Measurements from ENCODE around the gene CSF2RB. TPM values are rescaled to one million over a fixed set of nuclear protein-coding genes. Genes with fewer than 3 reads are reported as not detected.

CSF2RB gene
- total RNA-seq, 1 donor from 2014 or later = 152 TPM

DNA sequence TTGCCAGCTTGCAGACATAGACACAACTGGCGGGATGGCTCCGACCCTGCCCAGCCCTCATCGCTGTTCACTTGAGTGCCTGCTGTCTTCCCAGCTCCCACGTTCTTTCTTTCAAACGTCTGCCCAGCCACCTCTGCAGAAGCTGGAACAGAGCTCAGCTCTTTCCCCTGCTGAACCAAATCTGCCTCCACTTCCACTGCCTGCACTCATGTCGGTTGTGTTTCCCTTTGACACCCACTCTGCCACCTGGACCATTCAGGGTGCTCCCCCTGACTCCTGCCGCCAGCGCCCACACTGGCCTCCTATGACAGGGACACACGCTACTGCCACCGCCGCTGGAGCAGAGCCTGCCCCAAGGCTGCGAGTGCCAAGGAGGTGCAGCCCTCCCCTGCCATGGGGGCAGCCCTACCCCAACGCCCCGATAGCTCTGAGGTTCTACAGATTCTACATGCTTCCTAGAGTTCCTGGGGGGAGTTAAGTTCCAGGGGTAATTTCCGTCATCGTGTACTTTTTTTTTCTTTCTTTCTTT is 67.9 kb downstream of the CSF2RB start:
- Mint-ChIP-seq H3K4me1 (peaks cover 12% of the 10 kb centered on the region), H3K9me3 (peaks cover 10% of the 10 kb centered on the region), H3K27me3 (peaks cover 28% of the 10 kb centered on the region), H3K27ac (no peak overlapping the region), H3K4me3 (no peak overlapping the region), H3K36me3 (ENCODE audit: low read depth) (peaks cover 2% of the 10 kb centered on the region)
- POLR2A ChIA-PET = interaction anchor here (1.0 to 1.1 kb wide), 2 partner anchors 120 to 194 kb away, joined by 3 to 7 read pairs; no protein-coding TSS in a partner anchor
- ATAC-seq (ENCODE audit: low read depth) (no peak), DNase-seq (no peak)
- CTCF ChIA-PET = interaction anchor here (1.4 to 7.0 kb wide), 4 partner anchors 14 to 429 kb away, joined by 3 to 60 read pairs (median 6); no protein-coding TSS in a partner anchor
- TF ChIP-seq, protein P1, sequence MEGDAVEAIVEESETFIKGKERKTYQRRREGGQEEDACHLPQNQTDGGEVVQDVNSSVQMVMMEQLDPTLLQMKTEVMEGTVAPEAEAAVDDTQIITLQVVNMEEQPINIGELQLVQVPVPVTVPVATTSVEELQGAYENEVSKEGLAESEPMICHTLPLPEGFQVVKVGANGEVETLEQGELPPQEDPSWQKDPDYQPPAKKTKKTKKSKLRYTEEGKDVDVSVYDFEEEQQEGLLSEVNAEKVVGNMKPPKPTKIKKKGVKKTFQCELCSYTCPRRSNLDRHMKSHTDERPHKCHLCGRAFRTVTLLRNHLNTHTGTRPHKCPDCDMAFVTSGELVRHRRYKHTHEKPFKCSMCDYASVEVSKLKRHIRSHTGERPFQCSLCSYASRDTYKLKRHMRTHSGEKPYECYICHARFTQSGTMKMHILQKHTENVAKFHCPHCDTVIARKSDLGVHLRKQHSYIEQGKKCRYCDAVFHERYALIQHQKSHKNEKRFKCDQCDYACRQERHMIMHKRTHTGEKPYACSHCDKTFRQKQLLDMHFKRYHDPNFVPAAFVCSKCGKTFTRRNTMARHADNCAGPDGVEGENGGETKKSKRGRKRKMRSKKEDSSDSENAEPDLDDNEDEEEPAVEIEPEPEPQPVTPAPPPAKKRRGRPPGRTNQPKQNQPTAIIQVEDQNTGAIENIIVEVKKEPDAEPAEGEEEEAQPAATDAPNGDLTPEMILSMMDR (IDR thresholded peaks at IDR 0.05) = no peak
- intact Hi-C loops (cut with micrococcal nuclease) = no loop called here

DNA sequence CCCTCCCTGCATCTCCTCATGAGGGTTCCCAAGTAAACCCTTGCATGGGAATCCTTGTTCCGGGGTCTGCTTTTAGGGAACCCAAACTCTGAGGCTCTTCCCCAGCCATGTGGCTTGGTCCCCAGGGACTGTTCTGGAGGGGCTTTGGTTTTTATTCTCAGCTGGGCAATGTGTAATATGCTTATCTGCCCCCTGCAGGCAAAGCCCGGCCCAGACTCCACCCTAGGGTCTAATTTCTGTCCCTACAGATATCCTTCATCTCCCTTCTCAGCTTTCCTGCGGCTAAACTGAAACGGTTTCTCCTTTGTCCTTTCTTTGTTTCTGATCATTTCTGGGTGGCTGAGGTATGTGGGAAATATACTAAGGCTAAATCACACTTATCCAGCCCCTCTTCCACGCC is 68.7 kb downstream of the CSF2RB start:
- Mint-ChIP-seq H3K9me3 (peaks cover 14% of the 10 kb centered on the region), H3K4me1 (peaks cover 10% of the 10 kb centered on the region), H3K4me3 (no peak overlapping the region), H3K27ac (no peak overlapping the region), H3K36me3 (ENCODE audit: low read depth) (peaks cover 2% of the 10 kb centered on the region), H3K27me3 (peaks cover 28% of the 10 kb centered on the region)
- ChIA-PET POLR2A (interaction anchor here (1.0 kb wide), 1 partner anchor 195 kb away, joined by 7 read pairs; no protein-coding TSS in a partner anchor), CTCF (interaction anchor here (1.4 to 2.1 kb wide), 3 partner anchors 15 to 430 kb away, joined by 3 to 7 read pairs (median 4); no protein-coding TSS in a partner anchor)
- TF ChIP-seq, protein P1 (IDR thresholded peaks at IDR 0.05) = no peak
- no peak for ATAC-seq (ENCODE audit: low read depth)
- intact Hi-C loops (cut with micrococcal nuclease) = no loop called here
- no peak for DNase-seq

DNA sequence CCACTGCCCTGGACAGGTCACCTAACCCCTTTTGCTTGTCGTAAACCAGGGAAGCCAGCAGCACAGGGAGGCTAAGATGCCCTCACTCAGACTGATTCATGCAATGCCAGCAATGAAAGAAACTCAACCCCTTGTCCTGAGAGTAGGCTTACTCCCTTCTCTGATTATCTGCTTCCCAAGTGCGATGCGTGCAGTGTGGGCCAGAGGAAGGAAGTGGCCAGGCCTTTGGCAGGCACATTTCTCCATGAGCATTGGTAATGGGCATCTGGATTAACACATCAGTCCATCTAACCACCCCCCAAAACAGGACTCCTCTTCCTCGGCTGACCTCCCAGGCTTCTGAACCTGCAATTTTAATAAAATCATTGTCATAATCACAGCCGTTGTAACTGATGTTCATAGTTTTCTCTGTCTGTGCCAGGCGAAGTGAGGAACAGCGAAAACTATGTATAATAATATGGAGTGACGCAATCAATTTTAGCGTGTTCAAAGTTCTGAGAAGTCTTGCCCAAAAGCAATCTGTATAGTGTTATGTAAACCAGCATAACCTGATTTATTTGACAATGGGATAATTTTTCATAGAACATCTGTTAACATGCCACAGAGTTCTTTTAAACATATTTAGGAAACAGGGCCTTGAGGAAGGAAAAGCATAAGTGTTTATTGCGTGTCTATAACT is 71.9 kb downstream of the CSF2RB start:
- no peak for ATAC-seq (ENCODE audit: low read depth)
- Mint-ChIP-seq H3K36me3 (ENCODE audit: low read depth) (peaks cover 2% of the 10 kb centered on the region), H3K4me1 (no peaks in the 10 kb centered on the region), H3K4me3 (no peak overlapping the region), H3K27ac (no peak overlapping the region), H3K27me3 (peaks cover 46% of the 10 kb centered on the region), H3K9me3 (peaks cover 14% of the 10 kb centered on the region)
- TF ChIP-seq, protein P1 (IDR thresholded peaks at IDR 0.05) = no peak
- POLR2A ChIA-PET = no interaction called here
- CTCF ChIA-PET = no interaction called here
- DNase-seq = no peak
- intact Hi-C loops (cut with micrococcal nuclease) = no loop called here

- TF ChIP-seq, protein P1 (IDR thresholded peaks at IDR 0.05) = no peak
- DNase-seq (no peak), ATAC-seq (ENCODE audit: low read depth) (no peak)
- H3K4me1 Mint-ChIP-seq = no peaks in the 10 kb centered on the region
- peaks cover 14% of the 10 kb centered on the region for H3K9me3 Mint-ChIP-seq
- H3K36me3 Mint-ChIP-seq (ENCODE audit: low read depth) = peaks cover 2% of the 10 kb centered on the region
- H3K27ac Mint-ChIP-seq = no peak overlapping the region
- peaks cover 46% of the 10 kb centered on the region for H3K27me3 Mint-ChIP-seq
- POLR2A ChIA-PET = no interaction called here
- CTCF ChIA-PET = no interaction called here
- intact Hi-C loops (cut with micrococcal nuclease) = no loop called here
- H3K4me3 Mint-ChIP-seq = no peak overlapping the region
Observed at GRCh38 chr22:36986242-36986821, 72.9 kb downstream of the CSF2RB start.

Measured in activated B cell treated with CpG ODN at 0.5 μM for 24 hours (primary cell).